Epithelial cell of esophagus (primary cell): ENCODE data around the gene CBX7.

ENCODE experiments used
- DNase-seq: peaks from one replicate; pipeline ENCODE4 v3.0.0; 2010; ENCODE audit warnings: low read depth
- H3K4me3 ChIP-seq: 2 replicates; pipeline ENCODE4 v1.5.1; 2011; ENCODE audit warnings: mild to moderate bottlenecking, low read length, control low read depth
- CTCF ChIP-seq: IDR thresholded peaks from 2 replicates; pipeline ENCODE4 v1.5.1; 2011; ENCODE audit warnings: low read depth, mild to moderate bottlenecking, low read length, control low read depth, inconsistent platforms; ENCODE audit not compliant: insufficient read depth; ENCODE audit errors: missing control alignments

The CBX7 gene

DNA sequence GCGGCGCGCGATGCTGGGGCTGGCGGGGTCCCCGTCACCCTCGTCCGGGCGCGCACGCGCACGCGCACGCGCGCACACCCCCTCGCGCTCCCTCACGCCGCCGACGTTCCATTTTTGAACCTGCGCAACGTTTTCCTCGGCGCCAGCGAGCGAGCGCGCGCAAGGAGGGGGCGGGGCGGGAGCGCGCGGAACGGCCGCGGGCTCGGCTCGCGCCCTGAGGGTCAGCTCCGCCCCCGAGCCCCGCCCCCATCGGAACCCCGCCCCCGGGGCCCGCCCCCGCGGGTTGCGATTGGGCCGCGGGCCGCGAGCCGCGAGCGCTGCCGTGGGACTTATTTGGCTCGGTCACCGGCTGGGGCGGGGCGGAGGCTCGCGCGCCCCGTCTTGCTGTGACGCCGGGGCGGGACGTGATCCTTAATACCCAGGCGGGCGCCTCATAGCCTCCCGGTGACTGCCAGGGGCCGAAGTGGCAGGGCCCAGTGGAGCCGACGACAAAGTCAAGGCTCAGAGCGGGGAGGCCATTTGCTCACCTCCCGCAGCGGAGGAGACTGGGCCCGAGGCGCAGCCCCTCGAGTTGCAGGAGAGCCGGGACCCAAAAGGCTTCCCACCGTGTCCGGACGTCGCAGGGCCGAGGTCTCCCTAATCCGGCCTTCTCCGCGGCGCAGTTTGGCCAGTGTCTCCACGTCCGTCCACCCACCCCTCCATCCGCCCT, at the start of gene CBX7:
Gene CBX7, minus strand, starts transcription at position 170 of the 709 bp plus-strand sequence. CDS start 236 bp downstream, outside the sequence.
- peak within 1 kb of the TSS; percentile 51 for H3K4me3 ChIP-seq
- TF ChIP-seq CTCF = no peak
- peak; percentile 88 for DNase-seq

GRCh38 chr22:39197578-39197977, 45.1 kb upstream of the CBX7 start:
- no peak for TF ChIP-seq CTCF
- DNase-seq = no peak

DNA sequence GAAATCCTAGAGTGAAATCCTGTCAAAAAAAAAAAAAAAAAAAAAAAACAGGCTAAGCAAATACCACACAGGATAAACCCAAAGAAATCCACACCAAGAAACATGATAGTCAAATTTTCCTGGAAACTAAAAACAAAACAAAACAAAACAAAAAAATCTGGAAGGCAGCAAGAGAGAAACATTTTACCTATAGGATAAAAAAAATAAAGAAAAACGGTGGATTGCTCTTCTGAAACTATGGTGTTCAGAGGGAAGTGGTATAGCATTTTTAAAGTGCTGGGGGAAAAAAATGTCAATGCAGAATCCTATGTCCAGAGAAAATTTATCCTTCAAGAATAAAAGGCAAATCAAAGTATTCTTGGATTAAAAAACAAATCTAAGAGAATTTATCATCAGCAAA, 41.6 kb upstream of the CBX7 start:
- DNase-seq = no peak
- TF ChIP-seq CTCF = no peak
- no peak overlapping the region for H3K4me3 ChIP-seq

More at GRCh38 chr22:39197578-39197977, 45.1 kb upstream of the CBX7 start:
- H3K4me3 ChIP-seq = no peak overlapping the region

GRCh38 chr22:39188809-39189208, 36.3 kb upstream of the CBX7 start:
- no peak overlapping the region for H3K4me3 ChIP-seq
- TF ChIP-seq CTCF = no peak
- DNase-seq = no peak

- TF ChIP-seq CTCF = peak; percentile 38
- H3K4me3 ChIP-seq = no peak overlapping the region
- DNase-seq = no peak
Observed at GRCh38 chr22:39185601-39186012, 33.1 kb upstream of the CBX7 start.

- no peak for DNase-seq
- no peak overlapping the region for H3K4me3 ChIP-seq
- no peak for TF ChIP-seq CTCF
Observed at GRCh38 chr22:39184586-39185577, 32.4 kb upstream of the CBX7 start.
